MM.1S (cell line): ENCODE measurements around the gene TPST1.

ENCODE experiments used
- DNase-seq: peaks from one replicate; pipeline ENCODE4 v3.0.0-alpha.2; 2015
- H2AFZ ChIP-seq: fragments of 300-600 bp; sonication (generic); 2 replicates; pipeline ENCODE4 v1.6.0; 2016; ENCODE audit warnings: antibody characterized with exemption, low read length
- H3F3A ChIP-seq: fragments of 300-600 bp; sonication (generic); 2 replicates; pipeline ENCODE4 v1.6.1; 2016; ENCODE audit warnings: mild to moderate bottlenecking, antibody characterized with exemption, low read length, moderate library complexity, mixed read lengths; ENCODE audit not compliant: insufficient read depth
- H3K27ac ChIP-seq: fragments of 300-600 bp; sonication (generic); 2 replicates; pipeline ENCODE4 v1.5.1; 2016; ENCODE audit warnings: mild to moderate bottlenecking, low read length
- H3K27me3 ChIP-seq: fragments of 300-600 bp; sonication (generic); replicated peaks from 2 replicates; pipeline ENCODE4 v1.6.0; 2016; ENCODE audit warnings: low read length; ENCODE audit not compliant: insufficient read depth
- H3K36me3 ChIP-seq: fragments of 300-600 bp; sonication (generic); replicated peaks from 2 replicates; pipeline ENCODE4 v1.6.1; 2016; ENCODE audit warnings: mild to moderate bottlenecking, low read length, mixed read lengths; ENCODE audit not compliant: insufficient read depth
- H3K4me1 ChIP-seq: fragments of 300-600 bp; sonication (generic); 2 replicates; pipeline ENCODE4 v1.6.1; 2016; ENCODE audit warnings: low read length, mixed read lengths
- H3K4me2 ChIP-seq: fragments of 300-600 bp; sonication (generic); 2 replicates; pipeline ENCODE4 v1.6.0; 2016; ENCODE audit warnings: low read depth, low read length
- H3K4me3 ChIP-seq: fragments of 300-600 bp; sonication (generic); 2 replicates; pipeline ENCODE4 v1.5.1; 2016; ENCODE audit warnings: low read length, mixed read lengths
- H3K79me2 ChIP-seq: fragments of 300-600 bp; sonication (generic); 2 replicates; pipeline ENCODE4 v1.6.1; 2016; ENCODE audit warnings: mixed run types, low read length, mixed read lengths
- H3K9ac ChIP-seq: fragments of 300-600 bp; sonication (generic); 2 replicates; pipeline ENCODE4 v1.6.1; 2016; ENCODE audit warnings: low read length, mixed read lengths
- H3K9me2 ChIP-seq: fragments of 300-600 bp; sonication (generic); replicated peaks from 2 replicates; pipeline ENCODE4 v1.6.1; 2016; ENCODE audit warnings: mild to moderate bottlenecking, low read length, mixed read lengths; ENCODE audit not compliant: insufficient read depth
- H3K9me3 ChIP-seq: fragments of 300-600 bp; sonication (generic); replicated peaks from 2 replicates; pipeline ENCODE4 v1.6.1; 2016; ENCODE audit warnings: mild to moderate bottlenecking, low read length, mixed read lengths; ENCODE audit not compliant: insufficient read depth
- H4K20me1 ChIP-seq: fragments of 300-600 bp; sonication (generic); 2 replicates; pipeline ENCODE4 v1.6.1; 2016; ENCODE audit warnings: mild to moderate bottlenecking, low read length, moderate library complexity, mixed read lengths; ENCODE audit not compliant: insufficient read depth
- EZH2 ChIP-seq: fragments of 300-600 bp; sonication (generic); optimal IDR thresholded peaks from 2 replicates; pipeline ENCODE3; 2017; ENCODE audit warnings: low read depth, mild to moderate bottlenecking, antibody characterized with exemption, low read length, mixed read lengths
- EZH2phosphoT487 ChIP-seq: fragments of 300-600 bp; sonication (generic); IDR thresholded peaks from 2 replicates; pipeline ENCODE4 v1.6.1; 2018; ENCODE audit warnings: antibody characterized with exemption, low read length
- TF ChIP-seq, protein P1 (sequence below): fragments of 300-600 bp; sonication (generic); IDR thresholded peaks from 2 replicates; pipeline ENCODE4 v1.5.1; 2016; ENCODE audit warnings: antibody characterized with exemption, low read length, mixed read lengths

The TPST1 gene

GRCh38 chr7:66239467-66239856 is 34.3 kb downstream of the TPST1 start:
- Histone ChIP-seq H2AFZ (no peak overlapping the region), H3K4me3 (no peak overlapping the region), H3K4me1 (no peaks in the 10 kb centered on the region), H3K27ac (no peak overlapping the region), H3K4me2 (no peak overlapping the region), H3K9me2 (no peaks in the 10 kb centered on the region), H3K79me2 (no peaks in the 10 kb centered on the region), H3K36me3 (no peaks in the 10 kb centered on the region), H3K9ac (no peak overlapping the region), H3K9me3 (no peaks in the 10 kb centered on the region), H3K27me3 (no peaks in the 10 kb centered on the region), H4K20me1 (no peaks in the 10 kb centered on the region), H3F3A (no peaks in the 10 kb centered on the region)
- TF ChIP-seq EZH2 (no peak), EZH2phosphoT487 (no peak)
- TF ChIP-seq, protein P1, sequence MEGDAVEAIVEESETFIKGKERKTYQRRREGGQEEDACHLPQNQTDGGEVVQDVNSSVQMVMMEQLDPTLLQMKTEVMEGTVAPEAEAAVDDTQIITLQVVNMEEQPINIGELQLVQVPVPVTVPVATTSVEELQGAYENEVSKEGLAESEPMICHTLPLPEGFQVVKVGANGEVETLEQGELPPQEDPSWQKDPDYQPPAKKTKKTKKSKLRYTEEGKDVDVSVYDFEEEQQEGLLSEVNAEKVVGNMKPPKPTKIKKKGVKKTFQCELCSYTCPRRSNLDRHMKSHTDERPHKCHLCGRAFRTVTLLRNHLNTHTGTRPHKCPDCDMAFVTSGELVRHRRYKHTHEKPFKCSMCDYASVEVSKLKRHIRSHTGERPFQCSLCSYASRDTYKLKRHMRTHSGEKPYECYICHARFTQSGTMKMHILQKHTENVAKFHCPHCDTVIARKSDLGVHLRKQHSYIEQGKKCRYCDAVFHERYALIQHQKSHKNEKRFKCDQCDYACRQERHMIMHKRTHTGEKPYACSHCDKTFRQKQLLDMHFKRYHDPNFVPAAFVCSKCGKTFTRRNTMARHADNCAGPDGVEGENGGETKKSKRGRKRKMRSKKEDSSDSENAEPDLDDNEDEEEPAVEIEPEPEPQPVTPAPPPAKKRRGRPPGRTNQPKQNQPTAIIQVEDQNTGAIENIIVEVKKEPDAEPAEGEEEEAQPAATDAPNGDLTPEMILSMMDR: no peak
- DNase-seq: no peak

DNA sequence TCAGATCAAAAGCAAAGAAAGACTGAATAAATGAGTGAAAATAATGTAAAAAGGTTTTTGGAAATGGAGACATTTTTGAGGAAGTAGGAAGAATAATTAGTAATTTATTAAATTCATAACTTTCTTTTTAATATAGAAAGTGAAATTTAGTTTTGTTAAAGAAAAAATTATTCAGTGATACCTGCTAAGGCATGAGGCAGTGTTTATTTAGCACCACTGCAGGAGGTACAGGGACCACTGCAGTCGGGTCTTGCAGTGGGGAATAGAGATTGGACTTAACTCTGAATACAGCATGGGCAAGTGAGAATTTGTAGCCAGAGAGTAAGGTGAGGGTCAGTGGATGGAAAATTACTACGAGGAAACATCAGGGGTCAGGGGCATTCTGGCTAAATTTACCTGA is 39.9 kb downstream of the TPST1 start:
- Histone ChIP-seq H2AFZ (no peak overlapping the region), H3K79me2 (no peaks in the 10 kb centered on the region), H3K27ac (no peak overlapping the region), H3K36me3 (no peaks in the 10 kb centered on the region), H3K4me2 (no peak overlapping the region), H4K20me1 (no peaks in the 10 kb centered on the region), H3K27me3 (no peaks in the 10 kb centered on the region), H3K4me3 (no peak overlapping the region), H3K9me2 (no peaks in the 10 kb centered on the region), H3K4me1 (no peaks in the 10 kb centered on the region), H3F3A (no peaks in the 10 kb centered on the region), H3K9me3 (no peaks in the 10 kb centered on the region), H3K9ac (no peak overlapping the region)
- no peak for DNase-seq
- TF ChIP-seq EZH2phosphoT487: no peak
- TF ChIP-seq EZH2: no peak
- TF ChIP-seq, protein P1: no peak

DNA sequence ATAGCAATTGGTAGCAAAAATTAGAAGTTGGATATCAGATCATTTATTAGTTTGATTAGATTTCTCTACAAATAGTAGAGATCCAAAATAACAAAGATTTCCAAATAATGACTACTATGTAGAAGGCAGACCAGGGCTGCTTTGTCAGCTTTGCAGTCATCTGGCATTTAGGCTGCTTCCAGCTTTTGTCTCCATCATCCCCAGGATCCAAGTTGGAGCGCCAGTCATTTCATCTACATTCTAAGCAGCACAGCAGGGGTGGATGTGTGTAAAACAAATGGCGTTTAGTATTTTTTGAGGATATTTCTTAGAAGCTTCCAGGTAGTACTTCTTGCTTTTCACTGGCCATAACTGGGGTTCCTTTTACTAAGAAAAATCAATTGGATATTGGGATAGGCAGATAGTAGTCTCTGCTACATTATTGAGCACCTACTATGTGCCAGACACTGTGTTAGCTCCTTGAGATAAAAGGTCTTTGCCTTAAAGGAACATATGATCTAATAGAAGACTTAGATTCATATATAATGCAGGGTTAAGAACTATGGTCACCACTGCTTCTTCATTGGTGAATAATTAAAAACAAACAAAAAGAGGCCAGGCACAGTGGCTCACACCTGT is 41.5 kb downstream of the TPST1 start:
- no peaks in the 10 kb centered on the region for H3F3A ChIP-seq
- H3K4me2 ChIP-seq: no peak overlapping the region
- H3K27me3 ChIP-seq: no peaks in the 10 kb centered on the region
- no peaks in the 10 kb centered on the region for H3K4me1 ChIP-seq
- no peaks in the 10 kb centered on the region for H3K9me3 ChIP-seq
- H3K79me2 ChIP-seq: no peaks in the 10 kb centered on the region
- H3K4me3 ChIP-seq: no peak overlapping the region
- no peak overlapping the region for H3K9ac ChIP-seq
- H2AFZ ChIP-seq: no peak overlapping the region
- no peaks in the 10 kb centered on the region for H4K20me1 ChIP-seq
- no peak overlapping the region for H3K27ac ChIP-seq
- no peak for TF ChIP-seq EZH2phosphoT487
- TF ChIP-seq, protein P1: no peak
- DNase-seq: no peak
- no peaks in the 10 kb centered on the region for H3K9me2 ChIP-seq
- H3K36me3 ChIP-seq: no peaks in the 10 kb centered on the region
